Measurements from ENCODE around the gene TBX2.

DNA sequence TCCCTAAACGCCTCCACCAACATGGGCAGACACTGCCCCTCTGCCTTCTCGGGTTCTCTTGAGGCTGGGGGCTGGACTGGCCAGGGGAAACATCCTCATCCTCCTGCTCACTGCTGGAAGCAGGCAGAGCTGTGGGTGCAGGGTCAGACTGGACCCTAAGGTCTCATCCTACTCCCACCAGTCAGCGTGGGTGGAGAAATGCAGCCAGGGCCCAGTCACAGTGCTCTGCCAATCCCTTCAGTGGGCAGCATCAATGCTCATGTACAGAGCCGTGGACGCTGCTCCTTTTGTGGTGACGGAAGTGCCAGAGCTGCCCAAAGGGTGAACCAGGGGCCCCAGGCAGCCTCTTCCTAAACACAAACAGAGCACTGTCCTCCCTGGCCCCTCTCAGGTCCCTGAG is 13.4 kb upstream of the TBX2 start:
- TF ChIP-seq, protein P1, sequence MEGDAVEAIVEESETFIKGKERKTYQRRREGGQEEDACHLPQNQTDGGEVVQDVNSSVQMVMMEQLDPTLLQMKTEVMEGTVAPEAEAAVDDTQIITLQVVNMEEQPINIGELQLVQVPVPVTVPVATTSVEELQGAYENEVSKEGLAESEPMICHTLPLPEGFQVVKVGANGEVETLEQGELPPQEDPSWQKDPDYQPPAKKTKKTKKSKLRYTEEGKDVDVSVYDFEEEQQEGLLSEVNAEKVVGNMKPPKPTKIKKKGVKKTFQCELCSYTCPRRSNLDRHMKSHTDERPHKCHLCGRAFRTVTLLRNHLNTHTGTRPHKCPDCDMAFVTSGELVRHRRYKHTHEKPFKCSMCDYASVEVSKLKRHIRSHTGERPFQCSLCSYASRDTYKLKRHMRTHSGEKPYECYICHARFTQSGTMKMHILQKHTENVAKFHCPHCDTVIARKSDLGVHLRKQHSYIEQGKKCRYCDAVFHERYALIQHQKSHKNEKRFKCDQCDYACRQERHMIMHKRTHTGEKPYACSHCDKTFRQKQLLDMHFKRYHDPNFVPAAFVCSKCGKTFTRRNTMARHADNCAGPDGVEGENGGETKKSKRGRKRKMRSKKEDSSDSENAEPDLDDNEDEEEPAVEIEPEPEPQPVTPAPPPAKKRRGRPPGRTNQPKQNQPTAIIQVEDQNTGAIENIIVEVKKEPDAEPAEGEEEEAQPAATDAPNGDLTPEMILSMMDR (IDR thresholded peaks at IDR 0.05): no peak
- TF ChIP-seq POLR2A (IDR thresholded peaks at IDR 0.05): no peak
